ENCODE measurements around the gene SMC6.

SMC6 gene

GRCh38 chr2:17637131-17637906 lies 116.3 kb downstream of the SMC6 start:
- H3K4me3 Mint-ChIP-seq, result no peak overlapping the region
- ATAC-seq (no peak), DNase-seq (no peak)
- H3K36me3 Mint-ChIP-seq (ENCODE audit: low read depth), result no peaks in the 10 kb centered on the region
- H3K27ac Mint-ChIP-seq, result no peak overlapping the region
- H3K27me3 Mint-ChIP-seq, result no peaks in the 10 kb centered on the region
- no peaks in the 10 kb centered on the region for H3K9me3 Mint-ChIP-seq
- no peaks in the 10 kb centered on the region for H3K4me1 Mint-ChIP-seq

DNA sequence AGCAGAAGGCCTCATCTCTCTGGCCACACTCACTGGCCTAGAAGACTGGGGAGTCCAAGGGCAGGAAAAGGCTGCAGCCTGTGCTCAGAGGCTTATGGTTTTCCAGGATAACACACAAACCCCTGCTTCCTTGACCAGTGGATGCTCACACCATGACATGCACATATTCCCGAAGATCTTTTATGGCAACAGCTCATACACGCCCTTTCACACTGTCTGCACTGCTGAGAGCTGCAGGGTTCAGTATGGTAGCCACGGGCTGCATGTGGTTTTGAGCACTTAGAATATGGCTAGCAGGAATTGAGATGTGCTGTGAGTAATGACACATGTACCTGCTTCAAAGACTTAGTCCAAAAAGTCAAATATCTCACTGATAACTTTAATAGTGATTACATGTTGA lies 117.4 kb downstream of the SMC6 start:
- Mint-ChIP-seq H3K27ac (no peak overlapping the region), H3K9me3 (no peaks in the 10 kb centered on the region), H3K36me3 (ENCODE audit: low read depth) (no peaks in the 10 kb centered on the region), H3K4me1 (no peaks in the 10 kb centered on the region), H3K27me3 (no peaks in the 10 kb centered on the region), H3K4me3 (no peak overlapping the region)
- no peak for DNase-seq
- no peak for ATAC-seq

DNA sequence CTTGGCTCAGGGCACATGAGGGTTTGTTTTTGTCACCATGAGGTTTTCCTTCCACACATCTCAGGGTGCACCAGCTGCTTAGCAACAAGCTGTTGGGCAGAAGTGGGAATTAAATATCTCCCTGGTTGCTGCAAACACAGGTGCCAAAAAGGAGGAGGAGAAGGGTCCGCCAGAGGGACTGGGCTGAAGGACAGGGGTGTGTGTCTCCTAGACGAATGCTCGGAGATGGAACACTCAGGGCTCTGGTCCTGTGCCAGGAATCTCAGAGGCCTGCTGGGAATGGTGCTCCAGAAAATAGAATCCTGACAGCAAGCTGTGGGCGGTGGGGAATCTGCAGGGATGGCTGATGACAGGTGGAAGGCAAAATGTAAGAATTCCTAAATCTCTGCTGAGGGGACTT lies 118.6 kb downstream of the SMC6 start:
- no peak for ATAC-seq

GRCh38 chr2:17630089-17630488 lies 123.5 kb downstream of the SMC6 start:
- no peaks in the 10 kb centered on the region for H3K4me1 Mint-ChIP-seq
- H3K27me3 Mint-ChIP-seq, result no peaks in the 10 kb centered on the region
- H3K9me3 Mint-ChIP-seq, result no peaks in the 10 kb centered on the region
- DNase-seq (no peak), ATAC-seq (no peak)
- H3K4me3 Mint-ChIP-seq, result no peak overlapping the region
- no peak overlapping the region for H3K27ac Mint-ChIP-seq
- no peaks in the 10 kb centered on the region for H3K36me3 Mint-ChIP-seq (ENCODE audit: low read depth)

More for the DNA sequence above, 118.6 kb downstream of the SMC6 start:
- H3K36me3 Mint-ChIP-seq (ENCODE audit: low read depth), result no peaks in the 10 kb centered on the region
- no peaks in the 10 kb centered on the region for H3K9me3 Mint-ChIP-seq
- DNase-seq, result no peak
- no peak overlapping the region for H3K27ac Mint-ChIP-seq
- H3K4me1 Mint-ChIP-seq, result no peaks in the 10 kb centered on the region
- no peak overlapping the region for H3K4me3 Mint-ChIP-seq
- no peaks in the 10 kb centered on the region for H3K27me3 Mint-ChIP-seq

GRCh38 chr2:17628349-17629261 lies 125.0 kb downstream of the SMC6 start:
- no peak overlapping the region for H3K4me3 Mint-ChIP-seq
- no peak for ATAC-seq

GRCh38 chr2:17627434-17627833 lies 126.2 kb downstream of the SMC6 start:
- Mint-ChIP-seq H3K4me1 (no peaks in the 10 kb centered on the region), H3K36me3 (ENCODE audit: low read depth) (no peaks in the 10 kb centered on the region), H3K27ac (no peak overlapping the region), H3K4me3 (no peak overlapping the region), H3K27me3 (no peaks in the 10 kb centered on the region), H3K9me3 (no peaks in the 10 kb centered on the region)
- ATAC-seq (no peak), DNase-seq (no peak)

More at GRCh38 chr2:17628349-17629261, 125.0 kb downstream of the SMC6 start:
- no peak for DNase-seq
- H3K27ac Mint-ChIP-seq, result no peak overlapping the region
- no peaks in the 10 kb centered on the region for H3K36me3 Mint-ChIP-seq (ENCODE audit: low read depth)
- H3K27me3 Mint-ChIP-seq, result no peaks in the 10 kb centered on the region
- H3K4me1 Mint-ChIP-seq, result no peaks in the 10 kb centered on the region
- H3K9me3 Mint-ChIP-seq, result no peaks in the 10 kb centered on the region

- Mint-ChIP-seq H3K27ac (no peak overlapping the region), H3K4me3 (no peak overlapping the region), H3K36me3 (ENCODE audit: low read depth) (no peaks in the 10 kb centered on the region), H3K4me1 (no peaks in the 10 kb centered on the region), H3K9me3 (no peaks in the 10 kb centered on the region), H3K27me3 (peaks cover under 1% of the 10 kb centered on the region)
- ATAC-seq, result no peak
- DNase-seq, result no peak
Observed at GRCh38 chr2:17626986-17627385, 126.6 kb downstream of the SMC6 start.

GRCh38 chr2:17625446-17625845 lies 128.2 kb downstream of the SMC6 start:
- DNase-seq (no peak), ATAC-seq (no peak)
- Mint-ChIP-seq H3K4me1 (no peaks in the 10 kb centered on the region), H3K27me3 (peaks cover 4% of the 10 kb centered on the region), H3K27ac (no peak overlapping the region), H3K9me3 (no peaks in the 10 kb centered on the region), H3K4me3 (no peak overlapping the region), H3K36me3 (ENCODE audit: low read depth) (no peaks in the 10 kb centered on the region)

DNA sequence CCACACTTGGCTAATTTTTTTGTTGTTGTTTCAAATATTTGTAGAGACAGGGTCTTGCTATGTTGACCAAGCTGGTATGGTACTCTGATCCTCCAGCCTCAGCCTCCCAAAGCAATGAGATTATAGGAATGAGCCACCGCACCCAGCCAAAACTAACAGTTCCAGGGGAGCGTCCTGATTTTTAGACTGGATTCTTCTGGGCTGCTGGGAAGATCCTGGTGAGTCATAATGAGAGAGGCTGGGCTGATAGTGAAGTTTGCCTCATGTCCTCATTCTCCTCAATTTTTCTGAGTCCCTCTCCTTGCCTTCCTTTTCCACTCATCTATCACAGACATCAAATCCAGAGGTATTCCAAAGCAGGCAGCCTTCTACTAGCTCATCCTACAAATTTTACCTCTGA lies 131.8 kb downstream of the SMC6 start:
- ATAC-seq (no peak), DNase-seq (no peak)
- Mint-ChIP-seq H3K9me3 (no peaks in the 10 kb centered on the region), H3K4me1 (no peaks in the 10 kb centered on the region), H3K27ac (no peak overlapping the region), H3K4me3 (no peak overlapping the region), H3K27me3 (peaks cover 7% of the 10 kb centered on the region), H3K36me3 (ENCODE audit: low read depth) (no peaks in the 10 kb centered on the region)

DNA sequence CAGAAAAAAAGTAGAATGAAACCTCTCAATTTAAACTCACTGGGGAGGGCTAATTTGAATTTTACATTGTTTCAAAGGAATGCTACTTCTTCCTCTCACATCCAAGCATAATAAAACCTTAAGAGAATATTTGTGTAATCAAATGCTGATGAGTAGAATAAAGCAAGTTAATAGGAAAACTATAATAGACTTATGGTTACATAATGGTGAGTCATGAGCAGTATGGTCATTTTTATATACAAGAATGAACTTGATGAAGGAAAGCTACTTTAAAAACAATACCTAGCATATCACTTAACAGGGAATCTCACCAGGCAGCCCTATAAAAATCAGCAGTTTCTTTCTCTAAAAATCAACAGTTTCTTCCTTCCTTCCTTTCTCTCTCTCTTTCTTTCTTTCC lies 132.8 kb downstream of the SMC6 start:
- DNase-seq (no peak), ATAC-seq (no peak)
- H3K4me3 Mint-ChIP-seq, result no peak overlapping the region
- H3K9me3 Mint-ChIP-seq, result no peaks in the 10 kb centered on the region
- H3K27ac Mint-ChIP-seq, result no peak overlapping the region
- no peaks in the 10 kb centered on the region for H3K36me3 Mint-ChIP-seq (ENCODE audit: low read depth)
- H3K27me3 Mint-ChIP-seq, result peaks cover 7% of the 10 kb centered on the region
- H3K4me1 Mint-ChIP-seq, result no peaks in the 10 kb centered on the region

DNA sequence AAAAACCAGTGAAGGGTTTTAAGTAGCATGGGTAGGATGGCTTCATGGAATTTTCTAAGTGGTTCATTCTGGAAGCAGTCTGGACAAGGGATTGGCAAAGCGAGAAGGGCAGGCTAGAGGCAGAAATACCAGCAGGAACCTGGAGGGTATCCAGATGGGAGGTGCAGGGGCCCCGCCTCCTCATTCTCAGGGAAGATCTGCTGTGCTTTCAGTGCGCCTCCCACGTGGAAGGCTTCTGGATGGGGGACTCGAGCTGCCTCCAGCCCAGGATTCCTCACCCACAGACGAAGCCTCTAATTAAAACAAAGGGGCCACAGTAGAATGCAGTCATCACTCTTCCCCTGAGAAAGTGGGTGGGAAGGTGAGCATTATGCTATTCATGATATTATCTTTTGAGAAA lies 133.3 kb downstream of the SMC6 start:
- H3K4me3 Mint-ChIP-seq, result no peak overlapping the region
- no peak overlapping the region for H3K27ac Mint-ChIP-seq
- no peaks in the 10 kb centered on the region for H3K4me1 Mint-ChIP-seq
- no peak for DNase-seq
- ATAC-seq, result no peak
- no peaks in the 10 kb centered on the region for H3K36me3 Mint-ChIP-seq (ENCODE audit: low read depth)
- peaks cover 7% of the 10 kb centered on the region for H3K27me3 Mint-ChIP-seq
- H3K9me3 Mint-ChIP-seq, result no peaks in the 10 kb centered on the region

DNA sequence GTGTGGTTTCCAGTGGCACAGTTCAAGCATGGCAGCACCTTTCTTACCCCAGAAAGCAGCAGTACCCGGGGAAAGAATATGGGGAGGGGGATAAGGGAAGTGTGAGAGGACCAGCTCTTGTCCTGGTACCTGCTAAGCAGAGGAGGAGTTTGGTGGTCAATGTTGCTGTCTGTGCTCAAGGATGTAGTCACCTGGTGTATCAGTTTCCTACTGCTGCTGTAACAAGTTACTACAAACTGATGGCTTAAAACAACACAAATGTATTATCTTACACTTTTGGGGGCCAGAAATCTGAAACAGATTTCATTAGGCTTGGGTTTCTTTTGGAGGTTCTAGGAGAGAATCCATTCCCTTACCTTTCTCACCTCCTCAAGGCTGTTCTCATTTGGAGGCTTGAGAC lies 135.7 kb downstream of the SMC6 start:
- Mint-ChIP-seq H3K4me1 (no peaks in the 10 kb centered on the region), H3K4me3 (no peak overlapping the region), H3K27me3 (peaks cover 13% of the 10 kb centered on the region), H3K9me3 (no peaks in the 10 kb centered on the region), H3K36me3 (ENCODE audit: low read depth) (no peaks in the 10 kb centered on the region), H3K27ac (no peak overlapping the region)
- ATAC-seq (no peak), DNase-seq (no peak)

DNA sequence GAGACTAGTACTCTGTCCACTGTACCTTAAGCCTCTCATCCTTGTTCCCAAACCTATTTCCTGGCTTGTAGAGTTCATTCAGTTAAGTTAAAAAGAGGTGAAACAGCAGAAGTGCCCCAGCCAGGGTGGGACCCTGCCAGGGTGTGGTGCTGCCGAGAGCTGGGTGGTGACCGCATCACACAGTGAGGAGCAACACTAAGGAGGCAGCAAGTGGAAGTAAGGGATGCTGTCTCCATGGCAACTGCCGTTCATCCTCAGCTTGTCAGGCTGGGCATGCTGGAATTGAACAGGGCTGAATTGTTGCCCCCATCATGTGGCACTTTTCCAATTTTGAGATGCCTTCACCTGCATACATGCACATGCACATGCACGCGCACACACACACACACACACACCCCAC lies 136.1 kb downstream of the SMC6 start:
- DNase-seq (no peak), ATAC-seq (no peak)
- no peak overlapping the region for H3K27ac Mint-ChIP-seq
- H3K4me3 Mint-ChIP-seq, result no peak overlapping the region
- no peaks in the 10 kb centered on the region for H3K9me3 Mint-ChIP-seq
- peaks cover 16% of the 10 kb centered on the region for H3K27me3 Mint-ChIP-seq
- H3K4me1 Mint-ChIP-seq, result no peaks in the 10 kb centered on the region
- H3K36me3 Mint-ChIP-seq (ENCODE audit: low read depth), result no peaks in the 10 kb centered on the region

- no peak for DNase-seq
- no peaks in the 10 kb centered on the region for H3K9me3 Mint-ChIP-seq
- ATAC-seq, result no peak
- no peak overlapping the region for H3K4me3 Mint-ChIP-seq
- no peaks in the 10 kb centered on the region for H3K4me1 Mint-ChIP-seq
- H3K27ac Mint-ChIP-seq, result no peak overlapping the region
- peaks cover 13% of the 10 kb centered on the region for H3K27me3 Mint-ChIP-seq
- H3K36me3 Mint-ChIP-seq (ENCODE audit: low read depth), result no peaks in the 10 kb centered on the region
Observed at GRCh38 chr2:17616405-17616804, 137.2 kb downstream of the SMC6 start.

DNA sequence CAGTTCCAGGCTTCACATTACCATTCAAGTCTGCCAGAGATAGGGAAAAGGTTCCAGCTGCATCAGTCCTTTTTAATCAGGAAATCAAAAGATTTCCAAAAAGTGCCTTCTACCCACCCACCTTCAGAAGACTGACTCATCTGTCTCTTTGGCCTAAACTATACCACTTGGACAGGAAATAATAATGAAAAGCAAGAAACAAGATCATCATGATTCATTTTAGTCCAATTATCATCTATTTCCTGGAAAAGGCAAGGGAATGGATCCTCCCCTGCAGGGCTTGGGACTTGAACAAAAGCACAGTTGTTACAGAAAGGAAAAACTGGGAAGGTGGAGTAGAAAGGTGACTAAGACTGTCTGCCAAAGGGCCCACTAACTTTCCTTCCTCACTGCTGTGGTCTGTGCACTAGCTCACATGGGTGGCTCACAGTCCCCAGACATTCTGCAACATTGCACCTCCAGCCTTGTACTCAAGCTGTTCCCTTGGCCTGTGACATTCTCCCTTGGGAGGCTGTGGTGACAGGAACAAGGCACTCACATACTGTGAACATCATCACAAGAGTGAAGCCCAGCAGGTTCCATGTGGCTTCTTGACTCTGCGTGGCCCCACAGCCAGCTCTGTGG lies 137.8 kb downstream of the SMC6 start:
- no peak overlapping the region for H3K4me3 Mint-ChIP-seq
- no peaks in the 10 kb centered on the region for H3K4me1 Mint-ChIP-seq
- ATAC-seq (no peak), DNase-seq (no peak)
- H3K36me3 Mint-ChIP-seq (ENCODE audit: low read depth), result no peaks in the 10 kb centered on the region
- H3K27ac Mint-ChIP-seq, result no peak overlapping the region
- H3K9me3 Mint-ChIP-seq, result no peaks in the 10 kb centered on the region
- peaks cover 13% of the 10 kb centered on the region for H3K27me3 Mint-ChIP-seq
